ENCODE data around the gene C16orf92. TPM values are rescaled to one million over a fixed set of nuclear protein-coding genes. Genes with fewer than 3 reads are reported as not detected.
A peak's percentile ranks its signal among the peaks of the same experiment; 100 is the strongest.

Gene C16orf92
- total RNA-seq, 1 experiment from 2014 or later = not detected

DNA sequence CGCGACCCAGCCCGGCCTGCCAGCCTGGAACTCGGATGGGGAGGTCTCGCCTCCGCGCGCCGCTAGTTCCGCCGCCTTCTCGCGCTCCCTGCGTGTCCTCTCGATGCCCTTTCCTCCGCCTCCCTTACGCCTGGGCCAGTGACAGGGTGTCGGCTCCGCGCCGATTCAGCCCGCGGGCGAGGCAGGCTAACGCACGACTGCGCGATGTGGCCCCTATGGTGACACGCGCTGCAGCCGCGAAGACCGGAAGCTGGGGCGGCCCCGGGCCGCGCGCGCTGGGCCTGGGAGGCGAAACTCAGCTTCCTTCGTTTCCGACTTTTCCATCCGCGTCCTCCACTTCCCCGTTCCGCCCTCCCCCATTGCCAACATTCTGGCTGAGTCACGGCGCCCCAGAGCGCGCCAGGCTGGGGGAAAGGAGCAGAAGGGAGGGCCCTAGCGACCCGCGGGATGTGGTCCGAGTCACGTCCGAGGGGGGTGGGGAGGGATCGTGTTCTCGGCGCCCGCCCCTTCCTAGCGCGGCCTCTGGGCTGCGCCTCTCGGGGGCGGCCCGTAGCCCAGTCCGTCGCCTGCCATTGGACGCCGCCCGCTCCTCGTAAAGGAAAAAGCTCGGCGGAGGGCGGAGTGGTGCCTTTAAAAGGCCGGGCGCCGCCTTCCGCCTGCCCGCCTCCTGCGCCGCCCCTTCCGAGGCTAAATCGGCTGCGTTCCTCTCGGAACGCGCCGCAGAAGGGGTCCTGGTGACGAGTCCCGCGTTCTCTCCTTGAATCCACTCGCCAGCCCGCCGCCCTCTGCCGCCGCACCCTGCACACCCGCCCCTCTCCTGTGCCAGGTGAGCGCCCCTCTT is 42.3 kb downstream of the C16orf92 start, which contains the start of gene ALDOA:
TSS of gene ALDOA (plus strand) at position 659 of the 841 bp plus-strand sequence. CDS start 1,138 bp downstream, outside the sequence.
- Mint-ChIP-seq H3K36me3 (peaks cover 37% of the 10 kb centered on the region), H3K9me3 (no peaks in the 10 kb centered on the region), H3K27me3 (ENCODE audit: low read depth) (no peaks in the 10 kb centered on the region), H3K27ac (peak within 1 kb of the TSS; percentile 99), H3K4me3 (peak within 1 kb of the TSS; percentile 96), H3K4me1 (peaks cover 37% of the 10 kb centered on the region)
- POLR2A ChIA-PET = interaction anchor here (0.6 to 2.3 kb wide), 7 partner anchors 9 to 352 kb away, joined by 3 to 27 read pairs (median 5); partner anchors contain the start of genes HIRIP3, TBX6, TLCD3B and YPEL3
- peak; percentile 92 for DNase-seq (ENCODE audit: low spot score)
- CTCF ChIA-PET = interaction anchor here (0.5 to 5.1 kb wide), 17 partner anchors 11 to 364 kb away, joined by 3 to 89 read pairs (median 4); partner anchors contain the start of genes DCTPP1, PAGR1, PPP4C and SEZ6L2
- ATAC-seq = peak; percentile 86
- TF ChIP-seq, protein P1, sequence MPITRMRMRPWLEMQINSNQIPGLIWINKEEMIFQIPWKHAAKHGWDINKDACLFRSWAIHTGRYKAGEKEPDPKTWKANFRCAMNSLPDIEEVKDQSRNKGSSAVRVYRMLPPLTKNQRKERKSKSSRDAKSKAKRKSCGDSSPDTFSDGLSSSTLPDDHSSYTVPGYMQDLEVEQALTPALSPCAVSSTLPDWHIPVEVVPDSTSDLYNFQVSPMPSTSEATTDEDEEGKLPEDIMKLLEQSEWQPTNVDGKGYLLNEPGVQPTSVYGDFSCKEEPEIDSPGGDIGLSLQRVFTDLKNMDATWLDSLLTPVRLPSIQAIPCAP (CRISPR knock-in tag; IDR thresholded peaks at IDR 0.05) = 0 out of 2 replicates have a peak, but pooled peaks have one; percentile 9
- peak; percentile 94 for TF ChIP-seq SP1 (CRISPR knock-in tag; conservative IDR thresholded peaks at IDR 0.05)
- no peak for TF ChIP-seq RELA (CRISPR knock-in tag; IDR thresholded peaks at IDR 0.05; ENCODE audit: borderline replicate concordance)
- TF ChIP-seq CREM (CRISPR knock-in tag; IDR thresholded peaks at IDR 0.05) = peak; percentile 37; the same call in 1 of the 2 replicates
- no peak for TF ChIP-seq JAZF1 (CRISPR knock-in tag; IDR thresholded peaks at IDR 0.05)
- no peak for TF ChIP-seq ZNF423 (CRISPR knock-in tag; IDR thresholded peaks at IDR 0.05)
- TF ChIP-seq SOX15 (CRISPR knock-in tag; IDR thresholded peaks at IDR 0.05) = no peak
- TF ChIP-seq, protein P2, sequence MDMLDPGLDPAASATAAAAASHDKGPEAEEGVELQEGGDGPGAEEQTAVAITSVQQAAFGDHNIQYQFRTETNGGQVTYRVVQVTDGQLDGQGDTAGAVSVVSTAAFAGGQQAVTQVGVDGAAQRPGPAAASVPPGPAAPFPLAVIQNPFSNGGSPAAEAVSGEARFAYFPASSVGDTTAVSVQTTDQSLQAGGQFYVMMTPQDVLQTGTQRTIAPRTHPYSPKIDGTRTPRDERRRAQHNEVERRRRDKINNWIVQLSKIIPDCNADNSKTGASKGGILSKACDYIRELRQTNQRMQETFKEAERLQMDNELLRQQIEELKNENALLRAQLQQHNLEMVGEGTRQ (CRISPR knock-in tag; IDR thresholded peaks at IDR 0.05) = peak; percentile 3
- TF ChIP-seq IRF2 (CRISPR knock-in tag; IDR thresholded peaks at IDR 0.05; ENCODE audit: borderline replicate concordance, low read depth) = no peak
- TF ChIP-seq JUN (CRISPR knock-in tag; IDR thresholded peaks at IDR 0.05) = peak; percentile 46; the same call in 1 of the 2 replicates
- TF ChIP-seq, protein P3, sequence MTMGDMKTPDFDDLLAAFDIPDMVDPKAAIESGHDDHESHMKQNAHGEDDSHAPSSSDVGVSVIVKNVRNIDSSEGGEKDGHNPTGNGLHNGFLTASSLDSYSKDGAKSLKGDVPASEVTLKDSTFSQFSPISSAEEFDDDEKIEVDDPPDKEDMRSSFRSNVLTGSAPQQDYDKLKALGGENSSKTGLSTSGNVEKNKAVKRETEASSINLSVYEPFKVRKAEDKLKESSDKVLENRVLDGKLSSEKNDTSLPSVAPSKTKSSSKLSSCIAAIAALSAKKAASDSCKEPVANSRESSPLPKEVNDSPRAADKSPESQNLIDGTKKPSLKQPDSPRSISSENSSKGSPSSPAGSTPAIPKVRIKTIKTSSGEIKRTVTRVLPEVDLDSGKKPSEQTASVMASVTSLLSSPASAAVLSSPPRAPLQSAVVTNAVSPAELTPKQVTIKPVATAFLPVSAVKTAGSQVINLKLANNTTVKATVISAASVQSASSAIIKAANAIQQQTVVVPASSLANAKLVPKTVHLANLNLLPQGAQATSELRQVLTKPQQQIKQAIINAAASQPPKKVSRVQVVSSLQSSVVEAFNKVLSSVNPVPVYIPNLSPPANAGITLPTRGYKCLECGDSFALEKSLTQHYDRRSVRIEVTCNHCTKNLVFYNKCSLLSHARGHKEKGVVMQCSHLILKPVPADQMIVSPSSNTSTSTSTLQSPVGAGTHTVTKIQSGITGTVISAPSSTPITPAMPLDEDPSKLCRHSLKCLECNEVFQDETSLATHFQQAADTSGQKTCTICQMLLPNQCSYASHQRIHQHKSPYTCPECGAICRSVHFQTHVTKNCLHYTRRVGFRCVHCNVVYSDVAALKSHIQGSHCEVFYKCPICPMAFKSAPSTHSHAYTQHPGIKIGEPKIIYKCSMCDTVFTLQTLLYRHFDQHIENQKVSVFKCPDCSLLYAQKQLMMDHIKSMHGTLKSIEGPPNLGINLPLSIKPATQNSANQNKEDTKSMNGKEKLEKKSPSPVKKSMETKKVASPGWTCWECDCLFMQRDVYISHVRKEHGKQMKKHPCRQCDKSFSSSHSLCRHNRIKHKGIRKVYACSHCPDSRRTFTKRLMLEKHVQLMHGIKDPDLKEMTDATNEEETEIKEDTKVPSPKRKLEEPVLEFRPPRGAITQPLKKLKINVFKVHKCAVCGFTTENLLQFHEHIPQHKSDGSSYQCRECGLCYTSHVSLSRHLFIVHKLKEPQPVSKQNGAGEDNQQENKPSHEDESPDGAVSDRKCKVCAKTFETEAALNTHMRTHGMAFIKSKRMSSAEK (CRISPR knock-in tag; IDR thresholded peaks at IDR 0.05; ENCODE audit: borderline replicate concordance) = no peak
- TF ChIP-seq KAT7 (CRISPR knock-in tag; IDR thresholded peaks at IDR 0.05; ENCODE audit: borderline replicate concordance) = no peak
- TF ChIP-seq, protein P4, sequence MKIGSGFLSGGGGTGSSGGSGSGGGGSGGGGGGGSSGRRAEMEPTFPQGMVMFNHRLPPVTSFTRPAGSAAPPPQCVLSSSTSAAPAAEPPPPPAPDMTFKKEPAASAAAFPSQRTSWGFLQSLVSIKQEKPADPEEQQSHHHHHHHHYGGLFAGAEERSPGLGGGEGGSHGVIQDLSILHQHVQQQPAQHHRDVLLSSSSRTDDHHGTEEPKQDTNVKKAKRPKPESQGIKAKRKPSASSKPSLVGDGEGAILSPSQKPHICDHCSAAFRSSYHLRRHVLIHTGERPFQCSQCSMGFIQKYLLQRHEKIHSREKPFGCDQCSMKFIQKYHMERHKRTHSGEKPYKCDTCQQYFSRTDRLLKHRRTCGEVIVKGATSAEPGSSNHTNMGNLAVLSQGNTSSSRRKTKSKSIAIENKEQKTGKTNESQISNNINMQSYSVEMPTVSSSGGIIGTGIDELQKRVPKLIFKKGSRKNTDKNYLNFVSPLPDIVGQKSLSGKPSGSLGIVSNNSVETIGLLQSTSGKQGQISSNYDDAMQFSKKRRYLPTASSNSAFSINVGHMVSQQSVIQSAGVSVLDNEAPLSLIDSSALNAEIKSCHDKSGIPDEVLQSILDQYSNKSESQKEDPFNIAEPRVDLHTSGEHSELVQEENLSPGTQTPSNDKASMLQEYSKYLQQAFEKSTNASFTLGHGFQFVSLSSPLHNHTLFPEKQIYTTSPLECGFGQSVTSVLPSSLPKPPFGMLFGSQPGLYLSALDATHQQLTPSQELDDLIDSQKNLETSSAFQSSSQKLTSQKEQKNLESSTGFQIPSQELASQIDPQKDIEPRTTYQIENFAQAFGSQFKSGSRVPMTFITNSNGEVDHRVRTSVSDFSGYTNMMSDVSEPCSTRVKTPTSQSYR (CRISPR knock-in tag; IDR thresholded peaks at IDR 0.05) = peak; percentile 29; the same call in 1 of the 2 replicates
- TF ChIP-seq, protein P5, sequence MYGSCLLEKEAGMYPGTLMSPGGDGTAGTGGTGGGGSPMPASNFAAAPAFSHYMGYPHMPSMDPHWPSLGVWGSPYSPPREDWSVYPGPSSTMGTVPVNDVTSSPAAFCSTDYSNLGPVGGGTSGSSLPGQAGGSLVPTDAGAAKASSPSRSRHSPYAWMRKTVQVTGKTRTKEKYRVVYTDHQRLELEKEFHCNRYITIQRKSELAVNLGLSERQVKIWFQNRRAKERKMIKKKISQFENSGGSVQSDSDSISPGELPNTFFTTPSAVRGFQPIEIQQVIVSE (CRISPR knock-in tag; IDR thresholded peaks at IDR 0.05; ENCODE audit: borderline replicate concordance) = no peak
- TF ChIP-seq NR3C1 (CRISPR knock-in tag; conservative IDR thresholded peaks at IDR 0.05; ENCODE audit: low read depth) = 0 out of 2 replicates have a peak, but pooled peaks have one; percentile 82
- no peak for TF ChIP-seq CREB1 (CRISPR knock-in tag; IDR thresholded peaks at IDR 0.05)
- TF ChIP-seq FOXK1 (CRISPR knock-in tag; IDR thresholded peaks at IDR 0.05) = no peak
- no peak for TF ChIP-seq TCF7 (CRISPR knock-in tag; IDR thresholded peaks at IDR 0.05; ENCODE audit: low read depth)
- TF ChIP-seq HMGA2 (CRISPR knock-in tag; IDR thresholded peaks at IDR 0.05) = no peak
- TF ChIP-seq, protein P6, sequence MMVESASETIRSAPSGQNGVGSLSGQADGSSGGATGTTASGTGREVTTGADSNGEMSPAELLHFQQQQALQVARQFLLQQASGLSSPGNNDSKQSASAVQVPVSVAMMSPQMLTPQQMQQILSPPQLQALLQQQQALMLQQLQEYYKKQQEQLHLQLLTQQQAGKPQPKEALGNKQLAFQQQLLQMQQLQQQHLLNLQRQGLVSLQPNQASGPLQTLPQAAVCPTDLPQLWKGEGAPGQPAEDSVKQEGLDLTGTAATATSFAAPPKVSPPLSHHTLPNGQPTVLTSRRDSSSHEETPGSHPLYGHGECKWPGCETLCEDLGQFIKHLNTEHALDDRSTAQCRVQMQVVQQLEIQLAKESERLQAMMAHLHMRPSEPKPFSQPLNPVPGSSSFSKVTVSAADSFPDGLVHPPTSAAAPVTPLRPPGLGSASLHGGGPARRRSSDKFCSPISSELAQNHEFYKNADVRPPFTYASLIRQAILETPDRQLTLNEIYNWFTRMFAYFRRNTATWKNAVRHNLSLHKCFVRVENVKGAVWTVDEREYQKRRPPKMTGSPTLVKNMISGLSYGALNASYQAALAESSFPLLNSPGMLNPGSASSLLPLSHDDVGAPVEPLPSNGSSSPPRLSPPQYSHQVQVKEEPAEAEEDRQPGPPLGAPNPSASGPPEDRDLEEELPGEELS (CRISPR knock-in tag; IDR thresholded peaks at IDR 0.05) = peak; percentile 77
- TF ChIP-seq CBFB (CRISPR knock-in tag; IDR thresholded peaks at IDR 0.05; ENCODE audit: low read depth) = 0 out of 2 replicates have a peak, but pooled peaks have one; percentile 17
- no peak for TF ChIP-seq ESRRA (CRISPR knock-in tag; IDR thresholded peaks at IDR 0.05; ENCODE audit: borderline replicate concordance)
- no peak for TF ChIP-seq ZNF138 (CRISPR knock-in tag; conservative IDR thresholded peaks at IDR 0.05)
